ENCODE results near the gene NDFIP1. TPM values are rescaled to one million over a fixed set of nuclear protein-coding genes. Genes with fewer than 3 reads are reported as not detected.
A peak's percentile ranks its signal among the peaks of the same experiment; 100 is the strongest.

The NDFIP1 gene, protein sequence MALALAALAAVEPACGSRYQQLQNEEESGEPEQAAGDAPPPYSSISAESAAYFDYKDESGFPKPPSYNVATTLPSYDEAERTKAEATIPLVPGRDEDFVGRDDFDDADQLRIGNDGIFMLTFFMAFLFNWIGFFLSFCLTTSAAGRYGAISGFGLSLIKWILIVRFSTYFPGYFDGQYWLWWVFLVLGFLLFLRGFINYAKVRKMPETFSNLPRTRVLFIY
- total RNA-seq (2021) = 26.4 to 27.6 TPM (median 26.6 TPM) in 3 replicates
- Bru-seq, nascent RNA = percentile 76 among the genes with signal in this experiment
- long read RNA-seq, experiment 1, transcript NDFIP1-201 (8 exons, 3,851 nt) = major isoform, 158 of 181 reads
- long read RNA-seq, experiment 1, partial matches to known transcripts = 7 of 181 reads
- long read RNA-seq, experiment 1, other reads (novel, unspliced or antisense) = 16 of 181 reads
- long read RNA-seq, experiment 2, full-length matches to known transcripts = 60 of 94 reads
- long read RNA-seq, experiment 2, partial matches to known transcripts = 27 of 94 reads
- long read RNA-seq, experiment 2, other reads (novel, unspliced or antisense) = 7 of 94 reads
- long read RNA-seq, experiment 3, partial matches to known transcripts = 0 of 2 reads
- long read RNA-seq, experiment 3, other reads (novel, unspliced or antisense) = 1 of 2 reads

DNA sequence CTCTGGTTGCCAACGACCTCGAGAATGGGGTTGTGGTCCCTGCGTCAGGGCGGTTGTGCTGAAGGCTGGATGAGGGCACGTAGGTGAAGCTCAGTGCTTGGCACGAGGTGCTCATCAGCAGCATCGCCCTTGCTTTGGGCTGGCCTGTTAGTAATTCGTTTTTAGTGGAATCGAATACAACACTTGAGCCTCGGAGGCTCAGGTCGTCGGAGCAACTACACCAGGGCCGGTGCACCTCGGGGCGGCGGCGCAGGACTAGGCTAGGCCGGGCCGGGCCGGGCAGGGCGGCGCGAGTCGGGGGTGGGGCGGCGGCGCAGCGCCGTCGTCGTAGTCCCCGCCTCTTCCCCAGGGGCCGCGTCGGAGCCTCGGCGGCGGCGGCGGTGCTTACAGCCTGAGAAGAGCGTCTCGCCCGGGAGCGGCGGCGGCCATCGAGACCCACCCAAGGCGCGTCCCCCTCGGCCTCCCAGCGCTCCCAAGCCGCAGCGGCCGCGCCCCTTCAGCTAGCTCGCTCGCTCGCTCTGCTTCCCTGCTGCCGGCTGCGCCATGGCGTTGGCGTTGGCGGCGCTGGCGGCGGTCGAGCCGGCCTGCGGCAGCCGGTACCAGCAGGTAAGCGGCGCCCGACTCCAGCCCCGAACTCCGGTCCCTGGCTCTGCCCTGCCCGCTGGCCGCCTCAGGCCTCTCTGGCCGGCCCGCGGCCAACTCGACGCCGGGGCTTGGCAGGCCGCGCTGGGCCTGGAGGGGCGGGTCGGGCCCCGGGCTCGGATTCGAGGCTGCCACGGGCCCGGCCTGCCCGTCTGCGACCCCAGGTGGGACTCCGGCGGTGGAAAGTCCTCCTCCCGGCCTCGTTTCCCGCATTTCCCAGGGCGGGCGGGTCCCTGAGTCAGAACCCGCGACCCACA, at the start of gene NDFIP1:
Gene NDFIP1, plus strand, starts transcription at position 348 of the 899 bp plus-strand sequence. Its CDS starts 196 bp downstream, at position 544.
- CTCF ChIA-PET = interaction anchor here (1.3 to 4.2 kb wide), 5 partner anchors 35 to 604 kb away, joined by 3 to 13 read pairs (median 6); partner anchors contain the start of gene GNPDA1
- peak within 1 kb of the TSS; percentile 69 for H3K27ac Mint-ChIP-seq
- ATAC-seq (peak; percentile 97), DNase-seq (ENCODE audit: low spot score) (peak; percentile 84)
- peak within 1 kb of the TSS; percentile 81 for H3K4me3 Mint-ChIP-seq
- peaks cover 24% of the 10 kb centered on the region for H3K4me1 Mint-ChIP-seq
- POLR2A ChIA-PET = no interaction called here
- H3K9me3 Mint-ChIP-seq = no peaks in the 10 kb centered on the region
- 0 out of 2 replicates have a peak, but pooled peaks cover 3% of the 10 kb centered on the region for H3K36me3 Mint-ChIP-seq
- H3K27me3 Mint-ChIP-seq (ENCODE audit: low read depth) = peaks cover 15% of the 10 kb centered on the region
- TF ChIP-seq NFE2L1 (CRISPR knock-in tag; IDR thresholded peaks at IDR 0.05) (no peak), NFATC4 (CRISPR knock-in tag; IDR thresholded peaks at IDR 0.05) (no peak), SMAD4 (CRISPR knock-in tag; IDR thresholded peaks at IDR 0.05) (no peak), GABPB1 (CRISPR knock-in tag; IDR thresholded peaks at IDR 0.05) (peak; percentile 32), TCF7 (CRISPR knock-in tag; IDR thresholded peaks at IDR 0.05; ENCODE audit: low read depth) (0 out of 2 replicates have a peak, but pooled peaks have one; percentile 55), RELA (CRISPR knock-in tag; IDR thresholded peaks at IDR 0.05; ENCODE audit: borderline replicate concordance) (peak; percentile 93; the same call in 1 of the 2 replicates), ZNF416 (CRISPR knock-in tag; IDR thresholded peaks at IDR 0.05) (no peak), OVOL2 (CRISPR knock-in tag; IDR thresholded peaks at IDR 0.05; ENCODE audit: borderline replicate concordance) (no peak), RORB (CRISPR knock-in tag; IDR thresholded peaks at IDR 0.05) (no peak), MYBL2 (CRISPR knock-in tag; IDR thresholded peaks at IDR 0.05) (peak; percentile 88; the same call in 1 of the 2 replicates), FOXP1 (CRISPR knock-in tag; IDR thresholded peaks at IDR 0.05; ENCODE audit: borderline replicate concordance) (peak; percentile 95), EMX1 (CRISPR knock-in tag; IDR thresholded peaks at IDR 0.05) (0 out of 2 replicates have a peak, but pooled peaks have one; percentile 69), ELF4 (CRISPR knock-in tag; IDR thresholded peaks at IDR 0.05; ENCODE audit: low read depth) (peak; percentile 64; the same call in 1 of the 2 replicates)
- TF ChIP-seq, protein P1, sequence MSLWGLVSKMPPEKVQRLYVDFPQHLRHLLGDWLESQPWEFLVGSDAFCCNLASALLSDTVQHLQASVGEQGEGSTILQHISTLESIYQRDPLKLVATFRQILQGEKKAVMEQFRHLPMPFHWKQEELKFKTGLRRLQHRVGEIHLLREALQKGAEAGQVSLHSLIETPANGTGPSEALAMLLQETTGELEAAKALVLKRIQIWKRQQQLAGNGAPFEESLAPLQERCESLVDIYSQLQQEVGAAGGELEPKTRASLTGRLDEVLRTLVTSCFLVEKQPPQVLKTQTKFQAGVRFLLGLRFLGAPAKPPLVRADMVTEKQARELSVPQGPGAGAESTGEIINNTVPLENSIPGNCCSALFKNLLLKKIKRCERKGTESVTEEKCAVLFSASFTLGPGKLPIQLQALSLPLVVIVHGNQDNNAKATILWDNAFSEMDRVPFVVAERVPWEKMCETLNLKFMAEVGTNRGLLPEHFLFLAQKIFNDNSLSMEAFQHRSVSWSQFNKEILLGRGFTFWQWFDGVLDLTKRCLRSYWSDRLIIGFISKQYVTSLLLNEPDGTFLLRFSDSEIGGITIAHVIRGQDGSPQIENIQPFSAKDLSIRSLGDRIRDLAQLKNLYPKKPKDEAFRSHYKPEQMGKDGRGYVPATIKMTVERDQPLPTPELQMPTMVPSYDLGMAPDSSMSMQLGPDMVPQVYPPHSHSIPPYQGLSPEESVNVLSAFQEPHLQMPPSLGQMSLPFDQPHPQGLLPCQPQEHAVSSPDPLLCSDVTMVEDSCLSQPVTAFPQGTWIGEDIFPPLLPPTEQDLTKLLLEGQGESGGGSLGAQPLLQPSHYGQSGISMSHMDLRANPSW (CRISPR knock-in tag; conservative IDR thresholded peaks at IDR 0.05; ENCODE audit: low read depth) = no peak
- TF ChIP-seq, protein P2, sequence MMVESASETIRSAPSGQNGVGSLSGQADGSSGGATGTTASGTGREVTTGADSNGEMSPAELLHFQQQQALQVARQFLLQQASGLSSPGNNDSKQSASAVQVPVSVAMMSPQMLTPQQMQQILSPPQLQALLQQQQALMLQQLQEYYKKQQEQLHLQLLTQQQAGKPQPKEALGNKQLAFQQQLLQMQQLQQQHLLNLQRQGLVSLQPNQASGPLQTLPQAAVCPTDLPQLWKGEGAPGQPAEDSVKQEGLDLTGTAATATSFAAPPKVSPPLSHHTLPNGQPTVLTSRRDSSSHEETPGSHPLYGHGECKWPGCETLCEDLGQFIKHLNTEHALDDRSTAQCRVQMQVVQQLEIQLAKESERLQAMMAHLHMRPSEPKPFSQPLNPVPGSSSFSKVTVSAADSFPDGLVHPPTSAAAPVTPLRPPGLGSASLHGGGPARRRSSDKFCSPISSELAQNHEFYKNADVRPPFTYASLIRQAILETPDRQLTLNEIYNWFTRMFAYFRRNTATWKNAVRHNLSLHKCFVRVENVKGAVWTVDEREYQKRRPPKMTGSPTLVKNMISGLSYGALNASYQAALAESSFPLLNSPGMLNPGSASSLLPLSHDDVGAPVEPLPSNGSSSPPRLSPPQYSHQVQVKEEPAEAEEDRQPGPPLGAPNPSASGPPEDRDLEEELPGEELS (CRISPR knock-in tag; IDR thresholded peaks at IDR 0.05) = peak; percentile 9; the same call in 1 of the 2 replicates
- TF ChIP-seq, protein P3, sequence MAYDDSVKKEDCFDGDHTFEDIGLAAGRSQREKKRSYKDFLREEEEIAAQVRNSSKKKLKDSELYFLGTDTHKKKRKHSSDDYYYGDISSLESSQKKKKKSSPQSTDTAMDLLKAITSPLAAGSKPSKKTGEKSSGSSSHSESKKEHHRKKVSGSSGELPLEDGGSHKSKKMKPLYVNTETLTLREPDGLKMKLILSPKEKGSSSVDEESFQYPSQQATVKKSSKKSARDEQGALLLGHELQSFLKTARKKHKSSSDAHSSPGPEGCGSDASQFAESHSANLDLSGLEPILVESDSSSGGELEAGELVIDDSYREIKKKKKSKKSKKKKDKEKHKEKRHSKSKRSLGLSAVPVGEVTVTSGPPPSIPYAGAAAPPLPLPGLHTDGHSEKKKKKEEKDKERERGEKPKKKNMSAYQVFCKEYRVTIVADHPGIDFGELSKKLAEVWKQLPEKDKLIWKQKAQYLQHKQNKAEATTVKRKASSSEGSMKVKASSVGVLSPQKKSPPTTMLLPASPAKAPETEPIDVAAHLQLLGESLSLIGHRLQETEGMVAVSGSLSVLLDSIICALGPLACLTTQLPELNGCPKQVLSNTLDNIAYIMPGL (CRISPR knock-in tag; IDR thresholded peaks at IDR 0.05) = peak; percentile 99
- TF ChIP-seq, protein P4, sequence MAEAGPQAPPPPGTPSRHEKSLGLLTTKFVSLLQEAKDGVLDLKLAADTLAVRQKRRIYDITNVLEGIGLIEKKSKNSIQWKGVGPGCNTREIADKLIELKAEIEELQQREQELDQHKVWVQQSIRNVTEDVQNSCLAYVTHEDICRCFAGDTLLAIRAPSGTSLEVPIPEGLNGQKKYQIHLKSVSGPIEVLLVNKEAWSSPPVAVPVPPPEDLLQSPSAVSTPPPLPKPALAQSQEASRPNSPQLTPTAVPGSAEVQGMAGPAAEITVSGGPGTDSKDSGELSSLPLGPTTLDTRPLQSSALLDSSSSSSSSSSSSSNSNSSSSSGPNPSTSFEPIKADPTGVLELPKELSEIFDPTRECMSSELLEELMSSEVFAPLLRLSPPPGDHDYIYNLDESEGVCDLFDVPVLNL (CRISPR knock-in tag; IDR thresholded peaks at IDR 0.05; ENCODE audit: borderline replicate concordance, low read depth) = peak; percentile 57
- TF ChIP-seq, protein P5, sequence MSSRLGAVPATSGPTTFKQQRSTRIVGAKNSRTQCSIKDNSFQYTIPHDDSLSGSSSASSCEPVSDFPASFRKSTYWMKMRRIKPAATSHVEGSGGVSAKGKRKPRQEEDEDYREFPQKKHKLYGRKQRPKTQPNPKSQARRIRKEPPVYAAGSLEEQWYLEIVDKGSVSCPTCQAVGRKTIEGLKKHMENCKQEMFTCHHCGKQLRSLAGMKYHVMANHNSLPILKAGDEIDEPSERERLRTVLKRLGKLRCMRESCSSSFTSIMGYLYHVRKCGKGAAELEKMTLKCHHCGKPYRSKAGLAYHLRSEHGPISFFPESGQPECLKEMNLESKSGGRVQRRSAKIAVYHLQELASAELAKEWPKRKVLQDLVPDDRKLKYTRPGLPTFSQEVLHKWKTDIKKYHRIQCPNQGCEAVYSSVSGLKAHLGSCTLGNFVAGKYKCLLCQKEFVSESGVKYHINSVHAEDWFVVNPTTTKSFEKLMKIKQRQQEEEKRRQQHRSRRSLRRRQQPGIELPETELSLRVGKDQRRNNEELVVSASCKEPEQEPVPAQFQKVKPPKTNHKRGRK (CRISPR knock-in tag; IDR thresholded peaks at IDR 0.05; ENCODE audit: borderline replicate concordance) = no peak
- TF ChIP-seq, protein P6, sequence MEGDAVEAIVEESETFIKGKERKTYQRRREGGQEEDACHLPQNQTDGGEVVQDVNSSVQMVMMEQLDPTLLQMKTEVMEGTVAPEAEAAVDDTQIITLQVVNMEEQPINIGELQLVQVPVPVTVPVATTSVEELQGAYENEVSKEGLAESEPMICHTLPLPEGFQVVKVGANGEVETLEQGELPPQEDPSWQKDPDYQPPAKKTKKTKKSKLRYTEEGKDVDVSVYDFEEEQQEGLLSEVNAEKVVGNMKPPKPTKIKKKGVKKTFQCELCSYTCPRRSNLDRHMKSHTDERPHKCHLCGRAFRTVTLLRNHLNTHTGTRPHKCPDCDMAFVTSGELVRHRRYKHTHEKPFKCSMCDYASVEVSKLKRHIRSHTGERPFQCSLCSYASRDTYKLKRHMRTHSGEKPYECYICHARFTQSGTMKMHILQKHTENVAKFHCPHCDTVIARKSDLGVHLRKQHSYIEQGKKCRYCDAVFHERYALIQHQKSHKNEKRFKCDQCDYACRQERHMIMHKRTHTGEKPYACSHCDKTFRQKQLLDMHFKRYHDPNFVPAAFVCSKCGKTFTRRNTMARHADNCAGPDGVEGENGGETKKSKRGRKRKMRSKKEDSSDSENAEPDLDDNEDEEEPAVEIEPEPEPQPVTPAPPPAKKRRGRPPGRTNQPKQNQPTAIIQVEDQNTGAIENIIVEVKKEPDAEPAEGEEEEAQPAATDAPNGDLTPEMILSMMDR (IDR thresholded peaks at IDR 0.05) = no peak
- TF ChIP-seq, protein P7, sequence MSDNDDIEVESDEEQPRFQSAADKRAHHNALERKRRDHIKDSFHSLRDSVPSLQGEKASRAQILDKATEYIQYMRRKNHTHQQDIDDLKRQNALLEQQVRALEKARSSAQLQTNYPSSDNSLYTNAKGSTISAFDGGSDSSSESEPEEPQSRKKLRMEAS (CRISPR knock-in tag; IDR thresholded peaks at IDR 0.05) = peak; percentile 73; the same call in 1 of the 2 replicates
